WTC11 (cell line): Measurements from ENCODE around the gene TNFRSF13B. TPM values are rescaled to one million over a fixed set of nuclear protein-coding genes. Genes with fewer than 3 reads are reported as not detected.

Experiments
- ATAC-seq: fragments of 200-7000 bp; cut with Tn5 transposase; 2 replicates; pipeline ENCODE4 v1.10.0; 2021; ENCODE audit warnings: mild to moderate bottlenecking, moderate library complexity
- CTCF ChIA-PET: fragments of 300-600 bp; sonication (Branson Sonifier 250); formaldehyde crosslinking; loops from one replicate; lab custom pipeline; 2021; ENCODE audit warnings: antibody characterized with exemption; lab: Charles Lee
- POLR2A ChIA-PET: fragments of 350-600 bp; sonication (Branson Sonifier 250); formaldehyde crosslinking; loops from one replicate; lab custom pipeline; 2021; ENCODE audit warnings: antibody characterized with exemption; lab: Charles Lee
- DNase-seq: peaks from one replicate; pipeline ENCODE4 v3.0.0; 2021; ENCODE audit warnings: low spot score
- H3K27ac Mint-ChIP-seq: 2 replicates; pipeline ENCODE4 v1.8.0; 2021; ENCODE audit warnings: mixed read lengths
- H3K27me3 Mint-ChIP-seq: 2 replicates; pipeline ENCODE4 v1.8.0; 2021; ENCODE audit warnings: low read depth, mild to moderate bottlenecking, moderate library complexity, mixed read lengths
- H3K36me3 Mint-ChIP-seq: 2 replicates; pipeline ENCODE4 v1.8.0; 2021; ENCODE audit warnings: mixed read lengths
- H3K4me1 Mint-ChIP-seq: 2 replicates; pipeline ENCODE4 v1.8.0; 2022; ENCODE audit warnings: mixed read lengths
- H3K4me3 Mint-ChIP-seq: 2 replicates; pipeline ENCODE4 v1.8.0; 2021; ENCODE audit warnings: mild to moderate bottlenecking, moderate library complexity, mixed read lengths
- H3K9me3 Mint-ChIP-seq: 2 replicates; pipeline ENCODE4 v1.8.0; 2021; ENCODE audit warnings: mixed read lengths
- ATF1 ChIP-seq: sonication (generic); formaldehyde crosslinking; IDR thresholded peaks from 2 replicates; pipeline ENCODE4 v1.8.1; 2023; ENCODE audit warnings: mild to moderate bottlenecking, moderate library complexity, missing genetic modification reagents
- E2F1 ChIP-seq: sonication (generic); formaldehyde crosslinking; IDR thresholded peaks from 2 replicates; pipeline ENCODE4 v1.8.0; 2022; ENCODE audit warnings: mild to moderate bottlenecking, missing genetic modification reagents
- ETV6 ChIP-seq: sonication (generic); formaldehyde crosslinking; IDR thresholded peaks from 2 replicates; pipeline ENCODE4 v1.8.1; 2022; ENCODE audit warnings: mild to moderate bottlenecking, missing genetic modification reagents
- FOXP1 ChIP-seq: sonication (generic); formaldehyde crosslinking; IDR thresholded peaks from 2 replicates; pipeline ENCODE4 v1.8.0; 2022; ENCODE audit warnings: missing genetic modification reagents, mild to moderate bottlenecking, moderate library complexity, borderline replicate concordance
- IRF1 ChIP-seq: sonication (generic); formaldehyde crosslinking; IDR thresholded peaks from 2 replicates; pipeline ENCODE4 v1.8.0; 2023; ENCODE audit warnings: missing genetic modification reagents
- OVOL2 ChIP-seq: fragments of 250-450 bp; sonication (Bioruptor Pico); IDR thresholded peaks from 2 replicates; pipeline ENCODE4 v1.9.0; 2021; ENCODE audit warnings: mild to moderate bottlenecking, borderline replicate concordance
- PRDM15 ChIP-seq: sonication (generic); formaldehyde crosslinking; IDR thresholded peaks from 2 replicates; pipeline ENCODE4 v1.8.0; 2022; ENCODE audit warnings: missing genetic modification reagents
- SOX15 ChIP-seq: fragments of 250-450 bp; sonication (Bioruptor Pico); IDR thresholded peaks from 2 replicates; pipeline ENCODE4 v1.9.0; 2021; ENCODE audit warnings: mild to moderate bottlenecking
- TCF7 ChIP-seq: sonication (generic); formaldehyde crosslinking; IDR thresholded peaks from 2 replicates; pipeline ENCODE4 v1.8.0; 2022; ENCODE audit warnings: mild to moderate bottlenecking, low read depth, missing genetic modification reagents, moderate library complexity
- TEAD1 ChIP-seq: sonication (generic); formaldehyde crosslinking; IDR thresholded peaks from 2 replicates; pipeline ENCODE4 v1.8.0; 2022; ENCODE audit warnings: mild to moderate bottlenecking, missing genetic modification reagents
- ZBTB43 ChIP-seq: sonication (generic); formaldehyde crosslinking; IDR thresholded peaks from 2 replicates; pipeline ENCODE4 v1.8.1; 2023; ENCODE audit warnings: mild to moderate bottlenecking, missing genetic modification reagents
- ZNF512 ChIP-seq: sonication (generic); formaldehyde crosslinking; IDR thresholded peaks from 2 replicates; pipeline ENCODE4 v1.8.1; 2022; ENCODE audit warnings: missing genetic modification reagents, borderline replicate concordance
- ZSCAN18 ChIP-seq: fragments of 250-450 bp; sonication (Bioruptor Pico); IDR thresholded peaks from 2 replicates; pipeline ENCODE4 v2.1.2; 2022; ENCODE audit warnings: mild to moderate bottlenecking, moderate library complexity
- total RNA-seq: library from RNA; stranded (reverse); gene quantifications from 3 replicates; pipeline ENCODE4 v1.2.3, GENCODE V29; 2021
- TF ChIP-seq, protein P1 (sequence below): sonication (generic); formaldehyde crosslinking; IDR thresholded peaks from 2 replicates; pipeline ENCODE4 v1.8.1; 2022; ENCODE audit warnings: low read depth, missing genetic modification reagents, borderline replicate concordance
- TF ChIP-seq, protein P2 (sequence below): sonication (generic); formaldehyde crosslinking; IDR thresholded peaks from 2 replicates; pipeline ENCODE4 v1.8.1; 2022; ENCODE audit warnings: mild to moderate bottlenecking, missing genetic modification reagents, moderate library complexity, borderline replicate concordance

The TNFRSF13B gene
- total RNA-seq, 1 experiment from 2014 or later: not detected

GRCh38 chr17:16975744-16976625 is 4.1 kb upstream of the TNFRSF13B start:
- ChIA-PET CTCF (interaction anchor here (0.6 to 3.1 kb wide), 2 partner anchors 8 to 16 kb away, joined by 3 to 14 read pairs; no protein-coding TSS in a partner anchor), POLR2A (interaction anchor here (0.6 kb wide), 1 partner anchor 513 kb away, joined by 3 read pairs; no protein-coding TSS in a partner anchor)
- ATAC-seq (no peak), DNase-seq (no peak)
- H3K4me1 Mint-ChIP-seq: peaks cover 5% of the 10 kb centered on the region; the same call in 1 of the 2 replicates
- no peaks in the 10 kb centered on the region for H3K9me3 Mint-ChIP-seq
- no peak overlapping the region for H3K4me3 Mint-ChIP-seq
- H3K36me3 Mint-ChIP-seq: no peaks in the 10 kb centered on the region
- H3K27ac Mint-ChIP-seq: no peak overlapping the region; the same call in 1 of the 2 replicates
- no peaks in the 10 kb centered on the region; the same call in 1 of the 2 replicates for H3K27me3 Mint-ChIP-seq
- no peak for TF ChIP-seq TCF7 (CRISPR knock-in tag)
- no peak for TF ChIP-seq ZSCAN18 (CRISPR knock-in tag)
- TF ChIP-seq E2F1 (CRISPR knock-in tag): no peak
- TF ChIP-seq, protein P1, sequence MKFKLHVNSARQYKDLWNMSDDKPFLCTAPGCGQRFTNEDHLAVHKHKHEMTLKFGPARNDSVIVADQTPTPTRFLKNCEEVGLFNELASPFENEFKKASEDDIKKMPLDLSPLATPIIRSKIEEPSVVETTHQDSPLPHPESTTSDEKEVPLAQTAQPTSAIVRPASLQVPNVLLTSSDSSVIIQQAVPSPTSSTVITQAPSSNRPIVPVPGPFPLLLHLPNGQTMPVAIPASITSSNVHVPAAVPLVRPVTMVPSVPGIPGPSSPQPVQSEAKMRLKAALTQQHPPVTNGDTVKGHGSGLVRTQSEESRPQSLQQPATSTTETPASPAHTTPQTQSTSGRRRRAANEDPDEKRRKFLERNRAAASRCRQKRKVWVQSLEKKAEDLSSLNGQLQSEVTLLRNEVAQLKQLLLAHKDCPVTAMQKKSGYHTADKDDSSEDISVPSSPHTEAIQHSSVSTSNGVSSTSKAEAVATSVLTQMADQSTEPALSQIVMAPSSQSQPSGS (CRISPR knock-in tag): no peak
- no peak for TF ChIP-seq ZBTB43 (CRISPR knock-in tag)
- no peak for TF ChIP-seq ATF1
- TF ChIP-seq TEAD1 (CRISPR knock-in tag): no peak
- TF ChIP-seq, protein P2, sequence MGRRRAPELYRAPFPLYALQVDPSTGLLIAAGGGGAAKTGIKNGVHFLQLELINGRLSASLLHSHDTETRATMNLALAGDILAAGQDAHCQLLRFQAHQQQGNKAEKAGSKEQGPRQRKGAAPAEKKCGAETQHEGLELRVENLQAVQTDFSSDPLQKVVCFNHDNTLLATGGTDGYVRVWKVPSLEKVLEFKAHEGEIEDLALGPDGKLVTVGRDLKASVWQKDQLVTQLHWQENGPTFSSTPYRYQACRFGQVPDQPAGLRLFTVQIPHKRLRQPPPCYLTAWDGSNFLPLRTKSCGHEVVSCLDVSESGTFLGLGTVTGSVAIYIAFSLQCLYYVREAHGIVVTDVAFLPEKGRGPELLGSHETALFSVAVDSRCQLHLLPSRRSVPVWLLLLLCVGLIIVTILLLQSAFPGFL (CRISPR knock-in tag): no peak
- no peak for TF ChIP-seq ZNF512 (CRISPR knock-in tag)
- TF ChIP-seq ETV6: no peak
- no peak for TF ChIP-seq OVOL2 (CRISPR knock-in tag)
- no peak for TF ChIP-seq PRDM15 (CRISPR knock-in tag)
- TF ChIP-seq SOX15 (CRISPR knock-in tag): no peak
- TF ChIP-seq IRF1 (CRISPR knock-in tag): no peak
- no peak for TF ChIP-seq FOXP1
